ENCODE measurements around the gene RPTOR.
A peak's percentile ranks its signal among the peaks of the same experiment; 100 is the strongest.

RPTOR gene

GRCh38 chr17:80925688-80926335, 381.2 kb downstream of the RPTOR start:
- no peak for DNase-seq (ENCODE audit: low read depth in 2 of 2)

DNA sequence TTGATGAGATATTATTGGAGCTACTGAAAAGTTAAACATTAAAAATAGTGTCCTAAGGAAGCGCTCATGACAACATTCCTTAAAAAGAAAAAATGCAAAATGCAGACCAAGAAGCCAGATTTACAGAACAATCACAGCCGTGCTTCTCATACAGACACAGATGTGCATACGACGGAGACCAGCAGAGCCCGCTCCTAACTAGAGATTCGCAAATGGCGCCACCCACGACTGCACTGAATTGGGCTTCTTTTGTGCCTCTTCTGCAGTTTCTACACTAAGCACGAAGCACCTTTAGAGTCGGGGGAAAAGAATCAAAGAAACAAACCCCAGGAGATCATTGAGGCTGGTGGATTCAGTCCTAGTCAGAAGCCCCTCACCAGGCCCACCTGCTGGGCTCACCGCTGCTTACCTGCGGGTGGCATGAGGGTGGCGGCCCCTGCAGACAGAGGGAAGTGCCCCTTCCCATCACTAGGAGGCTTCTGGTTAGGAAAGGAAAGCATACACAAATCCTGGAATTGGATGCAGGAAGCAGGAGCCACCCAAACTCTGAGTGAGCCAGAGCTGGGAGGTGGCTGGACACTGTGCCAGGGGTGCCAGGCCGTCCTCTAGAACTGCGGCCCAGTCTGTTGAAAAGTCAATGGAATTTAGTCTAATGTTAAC, 382.1 kb downstream of the RPTOR start:
- DNase-seq (ENCODE audit: low read depth in 2 of 2), result no peak

DNA sequence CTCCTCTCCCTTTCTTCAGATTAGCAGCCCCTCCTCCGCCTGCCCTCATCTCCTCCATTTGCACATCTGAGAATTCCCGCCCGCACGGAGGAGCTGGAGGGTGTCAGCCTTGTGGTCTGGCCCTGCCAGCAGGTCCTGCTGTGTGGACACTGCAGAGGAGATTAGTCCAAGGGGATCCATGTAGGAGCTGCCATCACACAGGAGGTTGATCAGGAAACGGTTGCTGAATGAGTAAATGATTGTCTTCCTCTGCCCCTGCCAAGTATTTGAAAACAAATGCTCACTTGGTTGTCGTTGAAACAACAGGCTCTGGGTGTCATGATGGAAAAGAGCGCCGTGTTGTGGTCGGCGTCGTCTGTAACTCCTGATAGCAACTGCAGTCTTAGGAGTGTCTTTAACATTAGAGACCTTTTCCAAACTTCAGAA, 383.2 kb downstream of the RPTOR start:
- no peak for DNase-seq (ENCODE audit: low read depth in 2 of 2)

- DNase-seq (ENCODE audit: low read depth in 2 of 2), result no peak
Measured at GRCh38 chr17:80929449-80929848, 384.8 kb downstream of the RPTOR start.

DNA sequence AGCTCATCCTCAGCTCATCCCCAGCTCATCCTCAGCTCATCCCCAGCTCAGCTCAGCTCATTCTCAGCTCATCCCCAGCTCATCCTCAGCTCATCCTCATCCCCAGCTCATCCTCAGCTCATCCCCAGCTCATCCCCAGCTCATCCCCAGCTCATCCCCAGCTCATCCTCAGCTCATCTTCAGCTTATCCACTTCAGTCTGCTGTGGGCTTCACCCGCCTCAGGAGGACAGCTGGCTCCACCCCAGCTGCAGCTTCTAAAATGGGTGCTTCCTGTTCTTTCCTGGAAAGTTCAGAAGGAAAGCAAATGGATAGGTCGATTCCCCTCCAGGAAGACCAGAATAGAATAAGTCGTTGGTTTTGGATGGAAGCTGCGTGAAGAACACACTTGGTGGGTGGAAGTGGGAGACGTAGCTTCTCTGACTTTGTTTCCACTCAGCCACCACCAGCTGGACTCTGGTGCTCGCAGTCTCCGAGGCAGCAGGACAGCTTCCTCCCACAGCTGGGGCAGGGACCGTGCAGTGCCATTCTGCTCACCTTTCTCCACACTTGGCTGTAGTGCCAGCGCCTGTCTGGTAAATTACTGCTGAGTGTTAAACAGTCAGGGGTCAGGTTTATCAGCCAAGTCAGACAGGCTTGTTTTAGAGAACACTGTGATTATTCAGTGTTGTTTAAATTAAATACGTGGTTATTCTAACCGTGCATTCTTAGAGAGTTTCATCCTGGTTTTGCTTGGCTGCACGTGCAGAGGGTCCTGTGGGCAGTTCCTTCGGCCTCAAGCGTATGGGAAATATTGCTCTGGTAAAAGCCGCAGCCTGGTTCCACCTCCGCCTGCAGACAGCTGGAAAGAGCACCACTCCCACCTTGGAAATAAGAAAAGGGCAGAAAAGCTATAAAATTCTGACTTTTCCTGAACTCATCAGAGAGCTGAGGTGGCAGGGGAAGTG, 386.0 kb downstream of the RPTOR start:
- no peak for DNase-seq (ENCODE audit: low read depth in 2 of 2)

- no peak for DNase-seq (ENCODE audit: low read depth in 2 of 2)
Measured at GRCh38 chr17:80931421-80932265, 387.0 kb downstream of the RPTOR start.

DNA sequence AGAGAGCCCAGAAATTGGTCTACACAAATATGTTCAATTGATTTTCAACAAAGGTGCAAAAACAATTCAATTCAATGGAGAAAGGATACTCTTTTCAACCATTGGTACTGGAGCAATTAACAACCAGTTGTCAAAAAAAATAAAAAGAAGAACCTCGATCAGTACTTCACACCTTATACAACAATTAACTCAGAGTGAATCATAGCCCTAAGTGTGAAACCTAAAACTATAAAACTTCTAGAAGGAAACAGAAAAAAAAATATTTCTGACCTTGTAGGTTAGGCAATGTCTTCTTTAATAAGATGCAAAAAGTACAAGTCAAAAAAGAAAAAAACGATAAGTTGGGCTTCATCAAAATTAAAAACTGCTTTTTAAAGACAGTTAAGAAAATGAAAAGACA, 390.9 kb downstream of the RPTOR start:
- DNase-seq (ENCODE audit: low read depth in 2 of 2), result no peak

- DNase-seq (ENCODE audit: low read depth in 2 of 2), result no peak
Measured at GRCh38 chr17:80936218-80936617, 391.6 kb downstream of the RPTOR start.

DNA sequence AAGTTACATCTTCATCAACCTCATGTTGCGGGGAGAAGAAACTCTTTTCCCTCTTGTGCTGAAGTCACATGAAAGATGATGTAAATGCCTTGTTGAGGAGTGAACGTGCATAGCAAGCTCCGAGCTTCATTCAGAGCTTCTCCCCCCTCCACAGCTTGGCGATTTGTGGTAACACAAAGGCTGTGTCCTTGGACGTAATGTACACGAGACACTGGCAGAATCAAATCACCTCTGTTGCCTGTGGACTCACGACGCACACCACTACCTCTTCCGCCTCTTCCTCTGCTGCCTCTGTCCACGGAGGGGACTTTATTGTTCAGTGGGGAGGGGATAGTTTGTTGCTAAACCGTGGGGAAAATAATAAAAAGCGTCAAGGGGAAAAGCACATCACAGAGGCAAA, 392.1 kb downstream of the RPTOR start:
- DNase-seq (ENCODE audit: low read depth in 2 of 2), result no peak

GRCh38 chr17:80937462-80938381, 393.1 kb downstream of the RPTOR start:
- DNase-seq (ENCODE audit: low read depth in 2 of 2), result no peak

DNA sequence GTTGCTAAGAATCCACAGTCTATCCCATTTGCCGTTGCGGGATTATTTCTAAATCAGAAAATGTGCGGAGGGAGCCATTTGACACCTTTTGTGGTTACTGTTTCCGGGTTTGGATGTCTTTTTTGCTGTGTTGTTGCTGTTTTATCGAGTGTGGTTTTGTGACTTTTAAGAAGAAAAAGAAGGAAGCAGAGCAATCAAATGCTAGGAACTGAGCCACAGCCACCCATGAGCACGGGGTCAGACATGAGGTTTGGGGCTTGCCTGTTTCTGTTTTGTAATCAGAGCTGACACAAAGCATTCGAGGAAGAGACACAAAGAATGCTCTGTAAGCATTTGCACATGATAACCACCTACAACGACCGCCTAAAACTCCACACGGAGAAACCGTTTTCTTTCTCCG, 393.9 kb downstream of the RPTOR start:
- DNase-seq (ENCODE audit: low read depth in 2 of 2), result peak in 1 of 2 donors; percentile 10

DNA sequence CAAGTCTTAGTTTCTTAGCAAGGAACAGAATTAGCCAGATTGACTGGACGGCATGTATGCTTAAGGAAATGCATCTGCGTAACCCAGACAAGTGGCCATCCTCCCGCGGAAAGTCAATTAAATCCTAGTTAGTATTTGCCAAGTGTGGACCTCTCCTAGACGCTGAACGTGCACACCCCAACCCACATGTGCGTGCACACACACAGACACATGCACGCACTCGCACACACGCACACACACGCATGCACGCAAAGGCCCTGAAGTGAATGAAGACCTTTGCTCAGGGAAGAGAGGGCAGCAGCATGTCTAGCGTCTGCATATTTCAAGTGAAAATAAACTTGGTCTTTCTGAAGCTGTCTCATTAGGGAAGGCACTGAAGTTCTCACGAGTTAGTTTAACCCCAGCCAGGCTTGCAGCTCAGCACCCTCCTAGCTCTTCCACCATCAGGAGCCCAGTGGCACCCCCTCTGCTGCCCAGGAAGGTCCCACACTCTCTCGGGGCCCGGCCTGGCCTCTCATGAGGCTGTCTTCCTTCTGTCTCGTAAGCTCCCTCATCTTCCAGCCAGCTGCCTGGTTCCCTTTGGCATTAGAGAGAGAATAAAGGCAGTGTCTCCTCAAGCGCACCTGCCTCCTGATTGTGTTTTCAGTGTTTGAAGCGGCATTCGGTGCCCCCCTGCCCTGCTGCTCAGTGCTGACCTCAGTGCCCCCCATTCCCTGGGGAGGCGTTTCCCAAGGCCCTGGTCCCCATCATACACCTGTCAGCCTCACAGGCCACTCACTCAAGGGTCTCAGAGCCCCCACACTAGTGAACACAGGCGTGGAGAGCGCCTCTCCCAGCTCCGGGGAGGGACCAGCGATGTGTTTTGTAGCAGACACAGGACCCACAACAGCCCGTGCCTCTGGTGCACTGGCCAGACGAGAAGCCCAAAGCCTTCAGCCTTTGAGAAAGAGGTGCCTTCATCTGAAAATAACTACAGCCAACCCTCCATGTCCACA, 394.8 kb downstream of the RPTOR start:
- DNase-seq (ENCODE audit: low read depth in 2 of 2), result no peak

GRCh38 chr17:80940171-80941123, 395.8 kb downstream of the RPTOR start:
- DNase-seq (ENCODE audit: low read depth in 2 of 2), result no peak

GRCh38 chr17:80941171-80941570, 396.5 kb downstream of the RPTOR start:
- DNase-seq (ENCODE audit: low read depth in 2 of 2), result no peak

DNA sequence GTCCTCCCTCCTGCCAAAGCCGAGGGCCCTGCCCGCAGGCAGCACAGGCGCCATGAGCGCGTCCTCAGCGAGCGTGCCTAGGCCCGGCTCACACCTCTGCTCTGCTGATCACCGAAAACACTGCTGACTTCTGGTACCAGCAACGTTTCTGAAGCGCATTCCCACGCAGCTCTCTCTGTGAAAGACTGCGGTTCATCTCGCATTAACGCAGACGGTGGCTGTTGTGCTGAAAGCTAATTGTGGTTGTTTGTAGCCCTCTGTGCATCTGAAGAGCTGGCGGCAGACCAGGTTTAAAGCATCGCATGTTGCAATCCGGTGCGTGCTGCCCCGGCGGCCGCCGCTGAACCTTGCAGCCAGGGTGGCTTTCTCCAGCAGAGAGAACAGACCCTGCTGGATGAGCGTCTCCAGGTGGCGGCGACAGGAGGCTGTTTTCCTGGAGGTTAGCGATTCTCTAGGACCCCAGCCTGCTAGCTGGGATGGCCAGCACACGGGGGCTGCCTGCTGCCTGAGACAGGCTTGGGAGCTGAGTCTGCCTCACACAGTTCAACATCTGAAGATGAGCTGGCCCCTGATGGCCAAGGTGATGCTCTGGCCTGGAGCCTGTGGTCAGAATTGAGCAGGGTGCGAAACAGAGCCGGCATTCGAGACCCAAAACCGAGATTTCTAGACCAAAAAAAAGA, 397.2 kb downstream of the RPTOR start:
- DNase-seq (ENCODE audit: low read depth in 2 of 2), result no peak

DNA sequence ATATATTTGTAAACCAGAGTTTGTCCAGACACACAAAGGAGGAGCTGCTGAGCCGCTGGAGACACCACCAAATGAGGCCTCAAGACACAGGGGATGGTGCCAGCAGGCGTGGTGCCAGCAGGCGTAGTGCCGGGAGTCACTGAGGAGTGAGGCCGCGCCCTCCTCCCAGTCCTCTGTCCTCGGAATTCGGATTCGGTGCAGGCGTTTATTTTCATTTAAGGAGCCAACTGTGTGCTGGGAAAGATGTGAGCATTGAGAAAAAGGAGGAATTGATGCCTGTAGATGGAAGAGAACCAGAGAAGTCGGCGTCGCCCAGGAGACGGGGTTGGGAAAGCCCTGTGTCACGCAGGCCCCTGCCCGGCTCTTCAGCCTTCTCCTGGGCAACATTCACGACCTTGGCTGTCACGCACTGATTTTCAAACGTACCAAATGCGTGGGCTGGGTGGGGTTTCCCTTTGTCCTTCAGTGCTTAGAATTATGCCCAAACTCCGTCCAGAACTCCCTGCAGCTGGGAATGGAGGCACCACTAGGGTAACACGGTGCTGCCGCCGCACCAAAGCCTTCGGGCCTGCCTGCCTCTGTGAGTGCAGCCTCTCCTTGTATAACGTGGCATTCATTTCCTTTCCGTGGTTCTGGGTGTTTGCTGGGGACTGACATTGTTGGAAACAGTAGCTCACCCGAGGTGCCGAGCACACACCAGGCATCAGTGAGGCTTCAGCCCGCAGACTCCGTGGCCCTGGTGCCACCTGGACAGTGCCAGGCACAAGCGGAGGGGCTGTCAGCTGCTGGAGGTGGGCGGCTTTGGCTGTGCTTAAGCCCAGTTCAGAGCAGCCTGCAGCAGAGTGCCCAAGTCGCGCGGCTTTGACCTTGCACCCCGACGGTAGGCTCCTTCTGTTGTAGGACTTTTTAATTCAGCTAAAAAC, 398.0 kb downstream of the RPTOR start:
- no peak for DNase-seq (ENCODE audit: low read depth in 2 of 2)

Measured in stimulated activated CD4-positive, alpha-beta T cell treated with anti-CD3 and anti-CD28 coated beads, Interleukin-15, amount 100 ng/mL, for 48 hours (primary cell).